Endothelial cell of umbilical vein (primary cell): ENCODE data around the gene PRKAG2.

Source experiments
- EZH2 ChIP-seq: IDR thresholded peaks from 2 replicates; pipeline ENCODE4 v1.6.1; 2012; ENCODE audit warnings: borderline replicate concordance, low read depth, mild to moderate bottlenecking, moderate library complexity, low read length, inconsistent platforms; ENCODE audit not compliant: severe bottlenecking
- JUN ChIP-seq: IDR thresholded peaks from 2 replicates; pipeline ENCODE4 v1.6.1; 2011; ENCODE audit warnings: borderline replicate concordance, low read depth; ENCODE audit not compliant: insufficient read length, insufficient read depth
- POLR2A ChIP-seq: IDR thresholded peaks from 2 replicates; pipeline ENCODE4 v1.6.1; 2012; ENCODE audit warnings: low read depth, mild to moderate bottlenecking, control low read depth, low read length
- POLR2AphosphoS5 ChIP-seq: IDR thresholded peaks from 2 replicates; pipeline ENCODE4 v1.6.1; 2012; ENCODE audit warnings: low read depth, mild to moderate bottlenecking, control low read depth, low read length, moderate library complexity; ENCODE audit not compliant: insufficient read depth
- TF ChIP-seq, protein P1 (sequence below), 2 donors: IDR thresholded peaks; 1 replicate in 1 of 2; 2 replicates in 1 of 2; pipeline ENCODE4 v1.5.1; 2011; ENCODE audit warnings: low read length in 2 of 2, mild to moderate bottlenecking in 2 of 2, moderate library complexity in 2 of 2, control low read depth in 1 of 2, inconsistent platforms in 1 of 2, low read depth in 1 of 2; ENCODE audit not compliant: insufficient read depth in 1 of 2; ENCODE audit errors: extremely low read depth in 1 of 2

DNA sequence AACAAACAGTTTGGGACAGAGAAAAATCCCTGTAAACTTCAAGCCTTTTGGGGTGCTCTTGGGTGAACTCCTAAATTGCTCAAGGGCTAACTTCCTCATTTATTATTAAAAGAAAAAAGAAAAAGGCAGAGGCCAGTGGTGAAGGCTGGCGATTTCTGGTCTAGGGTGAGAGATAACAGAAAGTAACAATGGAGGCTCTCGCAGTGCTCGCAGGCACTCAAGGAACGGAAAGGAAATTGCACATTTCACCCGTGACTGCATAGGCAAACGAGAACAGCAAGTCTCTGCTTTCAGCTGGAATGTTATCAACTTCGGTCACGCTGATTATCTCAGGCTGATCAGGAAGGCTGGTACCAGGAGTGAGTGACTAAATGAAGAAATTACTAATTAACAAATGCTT lies 70.7 kb downstream of the PRKAG2 start:
- TF ChIP-seq, protein P1, sequence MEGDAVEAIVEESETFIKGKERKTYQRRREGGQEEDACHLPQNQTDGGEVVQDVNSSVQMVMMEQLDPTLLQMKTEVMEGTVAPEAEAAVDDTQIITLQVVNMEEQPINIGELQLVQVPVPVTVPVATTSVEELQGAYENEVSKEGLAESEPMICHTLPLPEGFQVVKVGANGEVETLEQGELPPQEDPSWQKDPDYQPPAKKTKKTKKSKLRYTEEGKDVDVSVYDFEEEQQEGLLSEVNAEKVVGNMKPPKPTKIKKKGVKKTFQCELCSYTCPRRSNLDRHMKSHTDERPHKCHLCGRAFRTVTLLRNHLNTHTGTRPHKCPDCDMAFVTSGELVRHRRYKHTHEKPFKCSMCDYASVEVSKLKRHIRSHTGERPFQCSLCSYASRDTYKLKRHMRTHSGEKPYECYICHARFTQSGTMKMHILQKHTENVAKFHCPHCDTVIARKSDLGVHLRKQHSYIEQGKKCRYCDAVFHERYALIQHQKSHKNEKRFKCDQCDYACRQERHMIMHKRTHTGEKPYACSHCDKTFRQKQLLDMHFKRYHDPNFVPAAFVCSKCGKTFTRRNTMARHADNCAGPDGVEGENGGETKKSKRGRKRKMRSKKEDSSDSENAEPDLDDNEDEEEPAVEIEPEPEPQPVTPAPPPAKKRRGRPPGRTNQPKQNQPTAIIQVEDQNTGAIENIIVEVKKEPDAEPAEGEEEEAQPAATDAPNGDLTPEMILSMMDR (IDR thresholded peaks at IDR 0.05; ENCODE audit: extremely low read depth in 1 of 2, insufficient read depth in 1 of 2, low read depth in 1 of 2, low read length in 2 of 2), result no peak
- TF ChIP-seq POLR2A (no peak), EZH2 (no peak), POLR2AphosphoS5 (no peak), JUN (no peak)
